IPS-20b (cell line): Measurements from ENCODE around the gene CSNK2A2.

ENCODE experiments used
- H3K27ac ChIP-seq: one replicate; pipeline ENCODE4 v1.5.1; 2013; ENCODE audit warnings: low read length
- H3K27me3 ChIP-seq: 2 replicates; pipeline ENCODE4 v1.6.1; 2013; ENCODE audit warnings: mild to moderate bottlenecking, low read length, inconsistent platforms; ENCODE audit not compliant: insufficient read depth
- H3K36me3 ChIP-seq: 2 replicates; pipeline ENCODE4 v1.6.1; 2013; ENCODE audit warnings: low read depth, mild to moderate bottlenecking, inconsistent platforms, low read length, moderate library complexity; ENCODE audit not compliant: insufficient read depth
- H3K4me1 ChIP-seq: 2 replicates; pipeline ENCODE4 v1.6.1; 2013; ENCODE audit warnings: mild to moderate bottlenecking, control low read depth, inconsistent platforms, low read length, moderate library complexity; ENCODE audit not compliant: insufficient read depth
- H3K4me3 ChIP-seq: 2 replicates; pipeline ENCODE4 v1.5.1; 2013; ENCODE audit warnings: mild to moderate bottlenecking, low read length, inconsistent platforms
- H3K9ac ChIP-seq: 2 replicates; pipeline ENCODE4 v1.6.1; 2013; ENCODE audit warnings: low read depth, mild to moderate bottlenecking, inconsistent platforms, low read length, moderate library complexity
- H3K9me3 ChIP-seq: 2 replicates; pipeline ENCODE4 v1.6.1; 2013; ENCODE audit warnings: mild to moderate bottlenecking, low read depth, low read length, inconsistent platforms; ENCODE audit not compliant: insufficient read depth

CSNK2A2 gene

DNA sequence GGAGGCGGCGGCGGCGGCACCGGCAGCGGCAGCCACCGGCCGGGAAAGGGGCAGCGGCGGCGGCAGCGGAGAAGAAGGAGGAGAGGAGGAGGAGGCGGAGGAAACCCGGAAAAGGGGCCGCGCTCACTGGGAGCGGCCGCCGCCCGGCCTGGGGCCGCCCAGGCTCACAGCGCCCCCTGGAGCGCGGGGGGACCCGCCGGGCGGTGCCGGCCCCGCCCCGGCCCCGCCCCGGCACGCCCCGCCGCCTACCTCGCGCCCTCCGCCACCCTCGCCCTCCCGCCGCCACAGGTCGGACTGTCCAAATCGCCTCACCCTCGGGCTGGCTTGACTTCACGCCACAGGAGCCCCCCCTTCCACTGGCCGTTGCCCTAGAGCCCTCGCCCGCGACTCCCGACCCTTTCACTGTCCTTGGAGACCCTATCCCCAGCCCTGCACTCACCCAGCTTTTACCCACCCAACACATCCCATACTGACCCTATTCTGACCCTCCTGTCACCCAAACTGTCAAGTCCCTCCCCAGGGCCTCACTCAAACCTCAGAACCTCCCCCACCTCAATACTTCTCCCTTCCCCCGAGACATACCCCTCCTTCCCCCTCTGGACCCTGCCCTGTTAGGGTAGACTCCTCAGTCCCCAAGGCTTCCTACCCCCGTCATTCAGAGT is at the start of gene CSNK2A2:
Gene CSNK2A2 (minus strand): TSS at position 85 of the 662 bp plus-strand sequence. CDS start 370 bp downstream, outside the sequence.
- no peaks in the 10 kb centered on the region for H3K9me3 ChIP-seq
- no peak within 1 kb of the TSS for H3K27ac ChIP-seq
- peak within 1 kb of the TSS; percentile 91 for H3K9ac ChIP-seq
- peaks cover 35% of the 10 kb centered on the region for H3K36me3 ChIP-seq
- peak within 1 kb of the TSS; percentile 93 for H3K4me3 ChIP-seq
- H3K27me3 ChIP-seq, result peaks cover 10% of the 10 kb centered on the region; the same call in 1 of the 2 replicates
- H3K4me1 ChIP-seq, result no peaks in the 10 kb centered on the region

DNA sequence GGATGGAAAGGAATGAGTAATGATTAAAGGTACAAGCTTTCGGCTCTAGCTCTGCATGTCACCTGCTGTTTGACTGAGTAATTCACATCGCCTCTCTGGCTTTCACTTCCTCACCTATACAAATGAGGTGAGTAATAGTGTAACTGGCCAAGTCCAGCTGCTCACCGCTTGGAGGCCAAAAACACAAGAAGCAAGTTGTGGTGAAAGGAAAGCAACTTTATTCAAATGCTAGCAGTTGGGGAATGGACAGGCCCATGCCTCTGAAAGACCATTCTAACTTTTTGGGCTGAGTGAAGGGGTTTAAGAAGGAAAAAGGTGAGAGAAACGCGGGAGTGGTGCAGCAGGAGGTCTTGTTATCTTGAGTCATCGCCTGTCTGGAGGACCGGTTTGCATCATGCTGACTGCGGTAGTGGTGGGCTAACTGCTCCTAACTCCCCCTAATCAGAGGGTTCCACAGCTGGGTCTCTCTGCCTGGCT is 45.7 kb upstream of the CSNK2A2 start:
- H3K4me3 ChIP-seq, result no peak overlapping the region
- H3K27me3 ChIP-seq, result peaks cover 3% of the 10 kb centered on the region
- H3K36me3 ChIP-seq, result no peaks in the 10 kb centered on the region
- no peaks in the 10 kb centered on the region for H3K9me3 ChIP-seq
- peaks cover 7% of the 10 kb centered on the region for H3K4me1 ChIP-seq
- no peak overlapping the region for H3K9ac ChIP-seq
- no peak overlapping the region for H3K27ac ChIP-seq

DNA sequence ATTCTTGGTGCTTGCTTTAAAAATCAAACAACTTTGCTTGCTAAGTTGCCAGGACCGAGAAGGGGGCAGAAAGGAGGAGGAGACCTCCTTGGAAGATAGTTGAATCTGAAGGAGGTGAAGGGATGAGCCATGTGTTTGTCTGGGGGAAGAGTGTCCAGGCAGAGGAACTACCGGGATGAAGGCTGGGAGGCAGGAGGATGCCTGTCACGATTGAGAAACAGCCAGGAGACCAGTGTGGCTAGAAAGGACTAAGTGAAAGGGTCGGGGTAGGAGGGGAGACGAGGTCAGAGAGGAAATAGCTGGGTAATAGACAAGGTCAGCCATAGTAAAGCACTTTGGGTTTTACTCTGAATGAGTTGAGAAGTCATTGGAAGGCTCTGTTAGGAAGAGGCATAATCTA is 38.9 kb upstream of the CSNK2A2 start:
- H3K4me1 ChIP-seq, result 0 out of 2 replicates have a peak, but pooled peaks cover 3% of the 10 kb centered on the region
- peak overlapping the region; percentile 79 for H3K4me3 ChIP-seq
- H3K9me3 ChIP-seq, result no peaks in the 10 kb centered on the region
- peak overlapping the region; percentile 17; the same call in 1 of the 2 replicates for H3K9ac ChIP-seq
- no peak overlapping the region for H3K27ac ChIP-seq
- no peaks in the 10 kb centered on the region for H3K27me3 ChIP-seq
- no peaks in the 10 kb centered on the region for H3K36me3 ChIP-seq

DNA sequence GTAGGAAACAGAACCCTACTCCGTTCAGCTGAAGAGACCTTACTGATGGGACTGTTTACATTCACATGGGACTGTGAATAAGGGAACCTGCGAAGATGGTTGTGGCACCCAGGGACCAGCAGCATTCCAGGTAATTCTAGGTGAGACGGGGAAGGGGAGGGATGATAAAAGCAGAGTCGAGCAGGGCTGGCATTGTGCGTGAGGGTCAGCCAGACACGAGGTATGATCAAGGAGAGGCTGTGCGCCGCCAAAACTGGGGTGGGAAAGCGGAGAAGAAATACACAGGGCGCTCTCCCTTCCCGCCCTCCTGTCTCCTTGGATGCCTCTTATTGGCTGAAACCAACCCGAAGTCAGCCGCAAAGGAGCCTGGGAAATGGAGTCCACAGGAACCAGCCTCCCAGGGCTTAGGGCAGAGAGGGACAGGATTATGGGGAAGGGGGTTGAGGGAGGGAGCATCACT is 38.4 kb upstream of the CSNK2A2 start:
- Histone ChIP-seq H3K9ac (peak overlapping the region; percentile 66; the same call in 1 of the 2 replicates), H3K9me3 (no peaks in the 10 kb centered on the region), H3K36me3 (no peaks in the 10 kb centered on the region), H3K4me3 (peak overlapping the region; percentile 79), H3K27ac (no peak overlapping the region), H3K4me1 (0 out of 2 replicates have a peak, but pooled peaks cover 3% of the 10 kb centered on the region), H3K27me3 (no peaks in the 10 kb centered on the region)

DNA sequence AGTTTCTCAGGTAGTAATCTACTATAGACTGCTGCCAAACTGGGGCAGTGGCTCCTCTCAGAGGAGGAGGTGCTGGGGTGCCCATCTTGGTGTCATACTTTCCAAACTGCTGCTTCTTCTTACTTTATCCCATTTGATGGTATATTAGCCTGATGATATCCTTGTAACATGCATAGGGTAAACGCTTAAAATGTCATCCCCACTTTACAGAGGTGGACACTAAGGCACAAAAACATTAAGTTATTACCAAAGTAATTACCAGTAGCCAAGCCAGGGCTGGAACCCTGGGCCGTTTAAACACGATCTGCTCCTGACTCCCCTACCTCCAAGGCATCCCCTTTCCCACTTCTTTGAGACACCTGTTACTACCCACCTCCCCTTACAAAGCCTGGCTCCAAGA is 37.8 kb upstream of the CSNK2A2 start:
- H3K4me3 ChIP-seq, result peak overlapping the region; percentile 79
- H3K9ac ChIP-seq, result peak overlapping the region; percentile 66; the same call in 1 of the 2 replicates
- H3K27ac ChIP-seq, result no peak overlapping the region
- H3K36me3 ChIP-seq, result no peaks in the 10 kb centered on the region
- no peaks in the 10 kb centered on the region for H3K9me3 ChIP-seq
- 0 out of 2 replicates have a peak, but pooled peaks cover 3% of the 10 kb centered on the region for H3K4me1 ChIP-seq
- H3K27me3 ChIP-seq, result no peaks in the 10 kb centered on the region

DNA sequence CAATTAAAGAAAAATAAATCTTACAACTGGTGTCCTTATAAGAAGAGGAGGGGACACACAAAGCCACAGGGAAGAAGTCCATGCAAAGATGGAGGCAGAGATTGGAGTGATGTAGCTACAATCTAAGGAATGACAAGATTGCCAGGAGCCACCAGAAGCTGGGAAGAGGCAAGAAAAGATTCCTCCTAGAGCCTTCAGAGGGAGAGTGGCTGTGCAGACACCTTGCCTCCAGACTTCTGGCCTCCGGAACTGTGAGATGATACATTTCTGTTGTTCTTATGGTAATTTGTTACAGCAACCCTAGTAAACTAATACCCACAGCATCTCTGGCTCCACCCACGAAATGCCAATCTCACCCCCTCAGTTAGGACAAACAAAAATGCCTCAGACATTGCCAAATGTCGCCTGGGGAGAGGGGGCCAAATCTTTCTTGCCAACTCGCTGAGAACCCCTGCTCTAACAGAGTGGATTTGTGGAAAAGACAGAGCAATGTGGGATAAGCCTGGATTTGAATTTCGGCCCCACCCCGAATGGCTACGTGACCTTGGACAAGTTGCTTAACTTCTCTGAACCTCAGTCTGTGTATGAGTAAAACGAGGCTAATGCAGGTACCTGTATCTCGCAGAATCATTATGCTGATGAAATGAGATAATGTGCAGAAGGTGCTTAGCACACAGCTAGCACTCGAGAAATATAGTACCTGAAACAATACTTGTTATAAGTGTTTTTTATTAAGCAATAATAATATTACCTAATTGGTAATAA is 37.1 kb upstream of the CSNK2A2 start:
- H3K9ac ChIP-seq, result no peak overlapping the region
- H3K4me3 ChIP-seq, result no peak overlapping the region
- H3K36me3 ChIP-seq, result no peaks in the 10 kb centered on the region
- H3K4me1 ChIP-seq, result 0 out of 2 replicates have a peak, but pooled peaks cover 3% of the 10 kb centered on the region
- H3K27me3 ChIP-seq, result no peaks in the 10 kb centered on the region
- H3K27ac ChIP-seq, result no peak overlapping the region
- no peaks in the 10 kb centered on the region for H3K9me3 ChIP-seq

DNA sequence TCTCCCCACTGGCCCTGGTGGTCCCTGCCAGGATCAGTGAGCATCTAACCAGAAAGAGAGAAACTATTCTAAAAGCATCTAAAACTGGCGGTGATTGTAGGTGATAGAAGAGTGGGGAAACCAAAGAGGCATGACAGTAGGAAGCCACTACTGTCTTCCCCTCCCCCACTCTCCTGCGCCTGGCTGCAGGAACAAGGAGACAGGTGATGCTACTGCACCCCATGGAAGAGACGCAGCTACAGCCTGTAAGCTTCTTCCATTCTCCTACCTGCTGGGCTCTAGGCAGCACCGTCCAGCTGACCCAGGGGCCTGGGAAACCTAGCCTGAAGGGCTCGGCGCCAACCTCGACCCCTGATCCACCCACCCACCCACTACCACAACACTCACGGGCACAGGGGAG is 32.4 kb upstream of the CSNK2A2 start:
- H3K27me3 ChIP-seq, result no peaks in the 10 kb centered on the region
- H3K9ac ChIP-seq, result no peak overlapping the region
- H3K9me3 ChIP-seq, result no peaks in the 10 kb centered on the region
- H3K4me1 ChIP-seq, result no peaks in the 10 kb centered on the region
- no peak overlapping the region for H3K27ac ChIP-seq
- no peaks in the 10 kb centered on the region for H3K36me3 ChIP-seq
- H3K4me3 ChIP-seq, result no peak overlapping the region

DNA sequence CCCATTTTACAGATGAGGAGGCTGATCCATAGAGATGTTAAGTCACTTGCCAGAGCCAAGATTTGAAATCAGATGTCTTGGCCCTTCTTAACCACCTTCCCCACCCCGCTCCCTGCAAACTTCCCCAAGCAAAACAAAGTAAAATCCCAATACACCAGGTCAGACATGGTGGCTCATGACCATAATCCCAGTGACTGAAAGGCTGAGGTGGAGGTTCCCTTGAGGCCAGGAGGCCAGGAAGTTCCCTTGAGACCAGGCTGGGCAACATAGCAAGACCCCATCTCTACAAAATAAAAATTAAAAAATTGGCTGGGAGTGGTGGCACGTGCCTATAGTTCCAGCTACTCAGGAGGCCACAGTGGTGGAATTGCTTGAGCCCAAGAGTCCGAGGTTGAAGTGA is 28.9 kb upstream of the CSNK2A2 start:
- no peaks in the 10 kb centered on the region for H3K27me3 ChIP-seq
- no peak overlapping the region for H3K9ac ChIP-seq
- H3K4me3 ChIP-seq, result no peak overlapping the region
- no peaks in the 10 kb centered on the region for H3K9me3 ChIP-seq
- H3K36me3 ChIP-seq, result no peaks in the 10 kb centered on the region
- H3K4me1 ChIP-seq, result peaks cover 4% of the 10 kb centered on the region
- H3K27ac ChIP-seq, result no peak overlapping the region

DNA sequence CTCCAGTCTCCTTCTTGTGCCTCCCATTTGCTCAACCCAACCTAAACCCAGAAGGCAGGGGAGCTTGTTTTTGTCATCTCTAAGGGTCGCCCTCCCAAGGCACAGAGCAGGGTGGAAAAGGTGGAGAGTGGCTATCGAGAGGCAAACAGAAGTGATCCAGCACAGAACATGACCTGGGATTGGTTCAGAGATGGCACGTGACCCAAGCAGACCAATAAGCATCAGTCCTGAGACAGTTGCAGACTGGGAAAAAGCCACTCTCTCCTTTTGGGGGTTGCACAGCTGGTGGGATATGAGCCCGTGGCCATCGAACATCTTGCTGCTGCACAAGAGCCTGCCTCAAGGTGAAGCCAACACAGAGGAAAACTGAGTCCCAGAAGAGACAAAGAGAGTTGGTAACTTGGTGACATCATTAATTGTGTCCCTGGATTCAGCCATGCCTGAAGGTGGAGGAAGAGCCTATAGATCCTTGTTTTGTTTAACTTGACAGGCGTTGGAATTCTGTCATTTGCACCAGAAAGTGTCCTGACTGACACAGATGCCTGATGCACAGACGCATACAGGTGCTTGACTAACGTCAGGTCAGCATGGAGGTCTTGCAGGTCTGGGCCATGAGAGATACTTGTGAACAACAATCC is 28.2 kb upstream of the CSNK2A2 start:
- Histone ChIP-seq H3K9ac (no peak overlapping the region), H3K9me3 (no peaks in the 10 kb centered on the region)

DNA sequence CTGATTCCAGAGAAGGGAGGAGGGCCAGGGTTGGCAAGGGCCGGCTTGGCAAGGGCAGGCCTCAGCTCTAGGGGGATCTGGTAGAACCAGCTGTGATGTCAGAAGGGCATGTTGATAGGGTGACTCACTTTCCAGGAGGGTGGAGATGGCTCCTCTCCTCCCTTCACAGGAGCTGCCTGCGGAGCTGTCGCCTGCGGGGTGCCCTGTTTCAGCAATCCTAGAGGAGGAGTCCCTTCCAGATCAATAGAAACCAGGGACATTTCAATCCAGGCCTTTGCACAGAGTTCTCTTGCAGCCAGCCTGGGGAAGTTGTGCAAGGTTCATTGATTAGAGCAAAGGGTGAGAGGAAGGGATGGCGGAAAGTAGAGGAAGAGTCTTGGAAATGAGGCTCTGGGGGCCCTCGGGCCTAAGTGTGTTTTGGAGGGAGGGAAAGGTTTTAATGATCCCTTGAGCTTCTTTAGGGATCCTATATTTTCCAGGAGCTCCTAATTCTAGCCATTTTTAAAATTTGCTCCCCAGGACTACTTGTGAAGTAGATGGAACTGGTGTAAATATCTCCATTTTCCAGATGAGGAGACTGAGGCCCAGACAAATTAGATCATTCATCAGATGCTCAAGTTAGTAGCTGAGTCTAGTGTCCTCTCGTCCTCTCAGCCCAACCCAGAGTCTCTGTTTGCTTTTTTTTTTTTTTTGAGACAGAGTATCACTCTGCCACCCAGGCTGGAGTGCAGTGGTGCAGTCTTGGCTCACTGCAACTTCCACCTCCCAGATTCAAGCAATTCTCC is 24.8 kb upstream of the CSNK2A2 start:
- peaks cover 4% of the 10 kb centered on the region for H3K4me1 ChIP-seq
- H3K9ac ChIP-seq, result no peak overlapping the region
- no peaks in the 10 kb centered on the region for H3K27me3 ChIP-seq
- no peak overlapping the region for H3K4me3 ChIP-seq
- H3K36me3 ChIP-seq, result no peaks in the 10 kb centered on the region
- no peaks in the 10 kb centered on the region for H3K9me3 ChIP-seq
- no peak overlapping the region for H3K27ac ChIP-seq

More for the DNA sequence above, 28.2 kb upstream of the CSNK2A2 start:
- H3K4me1 ChIP-seq, result peaks cover 4% of the 10 kb centered on the region
- no peak overlapping the region for H3K4me3 ChIP-seq
- H3K27me3 ChIP-seq, result no peaks in the 10 kb centered on the region
- no peak overlapping the region for H3K27ac ChIP-seq
- no peaks in the 10 kb centered on the region for H3K36me3 ChIP-seq

DNA sequence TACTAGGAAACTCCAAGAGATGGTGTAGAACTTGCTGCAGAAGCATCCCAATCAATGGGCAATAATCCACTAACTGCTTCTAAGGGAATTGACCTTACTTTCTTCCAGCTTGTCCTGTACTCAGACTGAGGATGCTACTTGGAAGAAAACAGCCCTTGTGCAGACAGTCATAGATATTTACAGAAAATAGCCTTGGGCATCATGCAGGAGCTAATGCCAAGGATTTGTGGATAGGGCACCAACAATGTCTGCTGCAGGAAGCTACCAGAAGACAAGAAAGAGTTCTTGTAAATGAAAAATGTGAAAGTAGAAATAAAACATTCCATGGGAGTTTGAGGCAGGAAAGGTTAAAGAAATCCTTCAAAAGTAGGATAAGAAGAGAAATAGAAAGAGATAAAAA is 21.5 kb upstream of the CSNK2A2 start:
- Histone ChIP-seq H3K36me3 (no peaks in the 10 kb centered on the region), H3K9me3 (peaks cover 5% of the 10 kb centered on the region; the same call in 1 of the 2 replicates), H3K27me3 (no peaks in the 10 kb centered on the region)

More for the DNA sequence above, 21.5 kb upstream of the CSNK2A2 start:
- H3K9ac ChIP-seq, result no peak overlapping the region
- no peak overlapping the region for H3K4me3 ChIP-seq
- H3K27ac ChIP-seq, result no peak overlapping the region
- peaks cover 4% of the 10 kb centered on the region for H3K4me1 ChIP-seq
